K562 (cell line): ENCODE results near the gene FIZ1. TPM values are rescaled to one million over a fixed set of nuclear protein-coding genes. Genes with fewer than 3 reads are reported as not detected.
A peak's percentile ranks its signal among the peaks of the same experiment; 100 is the strongest.

Experiments
- EGR1 ChIP-seq: fragments of 450-650 bp; conservative IDR thresholded peaks from 2 replicates; pipeline ENCODE4 v1.6.1; 2017; ENCODE audit warnings: mild to moderate bottlenecking
- FOSL1 ChIP-seq: fragments of 200-800 bp; sonication (Bioruptor generic); conservative IDR thresholded peaks from 2 replicates; pipeline ENCODE4 v1.6.1; 2016; ENCODE audit warnings: missing genetic modification characterization, missing compliant biosample characterization
- GATAD2B ChIP-seq: fragments of 450-650 bp; IDR thresholded peaks from 2 replicates; pipeline ENCODE4 v1.6.1; 2017; ENCODE audit warnings: mild to moderate bottlenecking, borderline replicate concordance
- HOMEZ ChIP-seq: fragments of 250-450 bp; sonication (Bioruptor Pico); IDR thresholded peaks from 2 replicates; pipeline ENCODE4 v1.4.0; 2020; ENCODE audit warnings: mild to moderate bottlenecking, moderate library complexity
- MAFK ChIP-seq: IDR thresholded peaks from 2 replicates; pipeline ENCODE4 v1.6.1; 2011; ENCODE audit warnings: low read length, improper control_type of control experiment
- MNT ChIP-seq, 2 experiments: fragments of 450-650 bp; conservative IDR thresholded peaks; 2 replicates each; pipeline ENCODE4 v1.6.1; 2017; ENCODE audit warnings: mild to moderate bottlenecking in 2 of 2, moderate library complexity in 2 of 2
- MTF1 ChIP-seq: fragments of 250-450 bp; sonication (Bioruptor Pico); IDR thresholded peaks from 2 replicates; pipeline ENCODE4 v1.9.0; 2021; ENCODE audit warnings: moderate library complexity, mild to moderate bottlenecking, inconsistent platforms, borderline replicate concordance
- MYBL2 ChIP-seq, 2 experiments: fragments of 450-650 bp in 1 of 2; sonication (generic) in 1 of 2; formaldehyde crosslinking in 1 of 2; IDR thresholded peaks; 2 replicates each; pipeline versions ENCODE4 v1.6.1 to v1.8.1; 2017 to 2022; ENCODE audit warnings: borderline replicate concordance in 1 of 2, inconsistent platforms in 1 of 2, low read depth in 1 of 2, mild to moderate bottlenecking in 1 of 2, missing genetic modification reagents in 1 of 2, moderate library complexity in 1 of 2
- NRF1 ChIP-seq, 2 experiments: fragments of 450-650 bp; IDR thresholded peaks in 1 of 2; conservative IDR thresholded peaks in 1 of 2; 2 replicates each; pipeline ENCODE4 v1.6.1; 2014; ENCODE audit warnings: mild to moderate bottlenecking in 2 of 2
- PBX2 ChIP-seq, 2 experiments: IDR thresholded peaks in 1 of 2; conservative IDR thresholded peaks in 1 of 2; 2 replicates each; pipeline ENCODE4 v1.6.1; 2016; ENCODE audit warnings: low read depth in 2 of 2, mild to moderate bottlenecking in 1 of 2, missing compliant biosample characterization in 1 of 2, missing genetic modification characterization in 1 of 2, moderate library complexity in 1 of 2
- PHF8 ChIP-seq: fragments of 200-600 bp; sonication (generic); IDR thresholded peaks from 2 replicates; pipeline ENCODE4 v1.6.1; 2012; ENCODE audit warnings: mixed run types, mild to moderate bottlenecking, inconsistent platforms, low read length, moderate library complexity, borderline replicate concordance
- PTTG1 ChIP-seq: fragments of 450-650 bp; IDR thresholded peaks from 2 replicates; pipeline ENCODE4 v1.6.1; 2016; ENCODE audit warnings: low read depth, mild to moderate bottlenecking, missing genetic modification characterization, missing compliant biosample characterization
- RBM25 ChIP-seq: fragments of 200-400 bp; formaldehyde crosslinking; IDR thresholded peaks from 2 replicates; pipeline ENCODE4 v1.6.1; 2018; ENCODE audit warnings: low read length, low read depth, moderate library complexity; ENCODE audit not compliant: severe bottlenecking
- RFX5 ChIP-seq: IDR thresholded peaks from 2 replicates; pipeline ENCODE4 v1.6.1; 2011; ENCODE audit warnings: low read depth, mild to moderate bottlenecking, improper control_type of control experiment, low read length
- SETDB1 ChIP-seq: IDR thresholded peaks from one replicate; pipeline ENCODE4 v1.6.1; 2012; ENCODE audit warnings: low read length, control low read depth, inconsistent platforms
- SIN3B ChIP-seq: fragments of 450-650 bp; IDR thresholded peaks from 2 replicates; pipeline ENCODE4 v1.6.1; 2017; ENCODE audit warnings: low read depth, mild to moderate bottlenecking, moderate library complexity
- SNAPC5 ChIP-seq: fragments of 250-450 bp; sonication (Bioruptor Pico); IDR thresholded peaks from 2 replicates; pipeline ENCODE4 v1.8.0; 2021; ENCODE audit warnings: moderate library complexity, mild to moderate bottlenecking, inconsistent platforms
- SREBF1 ChIP-seq: fragments of 150-350 bp; IDR thresholded peaks from 2 replicates; pipeline ENCODE4 v1.6.1; 2014; ENCODE audit warnings: antibody characterized with exemption, low read depth, low read length, borderline replicate concordance
- U2AF2 ChIP-seq: fragments of 200-400 bp; formaldehyde crosslinking; optimal IDR thresholded peaks from 2 replicates; pipeline ENCODE3; 2017; ENCODE audit warnings: low read depth, mild to moderate bottlenecking, low read length
- WHSC1 ChIP-seq: IDR thresholded peaks from one replicate; pipeline ENCODE4 v1.6.1; 2012; ENCODE audit warnings: low read length, control low read depth, inconsistent platforms
- ZNF707 ChIP-seq: fragments of 250-450 bp; sonication (Bioruptor Pico); conservative IDR thresholded peaks from 2 replicates; pipeline ENCODE4 v1.8.0; 2022; ENCODE audit warnings: inconsistent platforms, mild to moderate bottlenecking, moderate library complexity
- polyA plus RNA-seq, 8 experiments: library from polyadenylated mRNA; depleted of rRNA in 4 of 8; stranded (reverse) in 5 of 8; unstranded in 3 of 8; fragments of >200 nt; fragmentation: Nextera tagmentation in 2 of 8; fragmentation: Illumina TruSeq in 1 of 8; extraction: Ambion mirVana in 2 of 8; extraction: Trizol in 1 of 8; gene quantifications; 2 replicates each; pipeline versions ENCODE4 v1.2.1 to v1.2.3, GENCODE V29; 2011 to 2014; ENCODE audit warnings: inconsistent platforms in 1 of 8, missing spikeins in 1 of 8
- total RNA-seq, 7 experiments: library from RNA; depleted of rRNA in 6 of 7; stranded (reverse); fragments of >200 nt in 6 of 7; fragmentation: Illumina TruSeq in 2 of 7; extraction: Trizol in 2 of 7; gene quantifications; 2 replicates each; pipeline versions ENCODE4 v1.2.1 to v1.2.3, GENCODE V29; 2011 to 2021; ENCODE audit warnings: low replicate concordance in 1 of 7

FIZ1 gene
- total and polyA plus RNA-seq, 9 of the 15 experiments (the other 6 are each of a cell fraction or from before 2014, with no cell fraction given) = 0.79 to 17.5 (median 5.5) TPM

GRCh38 chr19:55643003-55643886 lies 43.9 kb upstream of the FIZ1 start, which contains the start of gene ZNF581 (continued):
- TF ChIP-seq PTTG1 (tag) (no peak), SETDB1 (no peak), U2AF2 (no peak), FOSL1 (tag) (no peak), SNAPC5 (CRISPR knock-in tag) (no peak), MYBL2 (IDR thresholded peaks at IDR 0.05; ENCODE audit: low read depth) (no peak), MYBL2 (CRISPR knock-in tag; IDR thresholded peaks at IDR 0.05; ENCODE audit: borderline replicate concordance) (no peak), PHF8 (peak; percentile 60; the same call in 1 of the 2 replicates), GATAD2B (no peak), WHSC1 (no peak), ZNF707 (CRISPR knock-in tag) (0 out of 2 replicates have a peak, but pooled peaks have one; percentile 20), MNT (conservative IDR thresholded peaks at IDR 0.05) (peak; percentile 59 to 89; a peak in 3 of 4 replicates), SIN3B (peak; percentile 94), RFX5 (no peak), MTF1 (CRISPR knock-in tag) (no peak), HOMEZ (no peak), SREBF1 (no peak), MAFK (no peak), NRF1 (conservative IDR thresholded peaks at IDR 0.05 in 1 of 2, IDR thresholded peaks at IDR 0.05 in 1 of 2) (0 out of 4 replicates have a peak, but pooled peaks of 1 of the 2 experiments have one; percentile 21), PBX2 (CRISPR knock-in tag; IDR thresholded peaks at IDR 0.05; ENCODE audit: low read depth) (no peak), PBX2 (tag; conservative IDR thresholded peaks at IDR 0.05; ENCODE audit: low read depth) (no peak), RBM25 (peak; percentile 14), EGR1 (peak; percentile 84)
